GM19438 (cell line): Measurements from ENCODE around the gene GGT5.
"Not testable (repeated sequence)": the region's sequence is repeated elsewhere in the genome, so short reads cannot be mapped to it uniquely, and the experiment has no call there.

Source experiments
- ATAC-seq: cut with Tn5 transposase; IDR thresholded peaks from one replicate; pipeline ENCODE4 v1.9.1; 2021; ENCODE audit warnings: low read depth; ENCODE audit not compliant: unreplicated experiment

GGT5 gene, protein sequence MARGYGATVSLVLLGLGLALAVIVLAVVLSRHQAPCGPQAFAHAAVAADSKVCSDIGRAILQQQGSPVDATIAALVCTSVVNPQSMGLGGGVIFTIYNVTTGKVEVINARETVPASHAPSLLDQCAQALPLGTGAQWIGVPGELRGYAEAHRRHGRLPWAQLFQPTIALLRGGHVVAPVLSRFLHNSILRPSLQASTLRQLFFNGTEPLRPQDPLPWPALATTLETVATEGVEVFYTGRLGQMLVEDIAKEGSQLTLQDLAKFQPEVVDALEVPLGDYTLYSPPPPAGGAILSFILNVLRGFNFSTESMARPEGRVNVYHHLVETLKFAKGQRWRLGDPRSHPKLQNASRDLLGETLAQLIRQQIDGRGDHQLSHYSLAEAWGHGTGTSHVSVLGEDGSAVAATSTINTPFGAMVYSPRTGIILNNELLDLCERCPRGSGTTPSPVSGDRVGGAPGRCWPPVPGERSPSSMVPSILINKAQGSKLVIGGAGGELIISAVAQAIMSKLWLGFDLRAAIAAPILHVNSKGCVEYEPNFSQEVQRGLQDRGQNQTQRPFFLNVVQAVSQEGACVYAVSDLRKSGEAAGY

DNA sequence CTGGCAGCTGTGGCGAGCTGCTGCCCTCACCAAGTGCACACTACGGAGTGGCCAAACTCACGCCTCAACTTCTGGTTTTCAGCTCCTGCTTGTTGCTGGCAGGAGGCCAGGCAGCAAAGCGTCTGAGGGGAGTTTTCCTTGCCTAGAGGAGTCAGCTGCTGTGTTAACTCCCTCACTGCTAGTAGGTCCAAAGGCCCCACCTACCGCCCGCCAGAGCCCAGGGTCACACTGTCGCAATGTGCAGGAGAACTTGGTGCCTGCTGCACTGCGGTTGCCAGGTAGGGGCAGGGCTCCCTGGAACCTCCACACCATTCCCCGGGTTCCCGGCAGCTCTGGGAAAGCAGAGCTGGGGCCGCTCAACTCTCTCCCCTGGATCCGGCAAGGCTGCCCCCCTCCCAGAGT is at the start of gene GGT5:
GGT5 (minus strand) TSS at position 53 of the 402 bp plus-strand sequence. CDS start 357 bp downstream, outside the sequence.
- not testable (repeated sequence) for ATAC-seq

DNA sequence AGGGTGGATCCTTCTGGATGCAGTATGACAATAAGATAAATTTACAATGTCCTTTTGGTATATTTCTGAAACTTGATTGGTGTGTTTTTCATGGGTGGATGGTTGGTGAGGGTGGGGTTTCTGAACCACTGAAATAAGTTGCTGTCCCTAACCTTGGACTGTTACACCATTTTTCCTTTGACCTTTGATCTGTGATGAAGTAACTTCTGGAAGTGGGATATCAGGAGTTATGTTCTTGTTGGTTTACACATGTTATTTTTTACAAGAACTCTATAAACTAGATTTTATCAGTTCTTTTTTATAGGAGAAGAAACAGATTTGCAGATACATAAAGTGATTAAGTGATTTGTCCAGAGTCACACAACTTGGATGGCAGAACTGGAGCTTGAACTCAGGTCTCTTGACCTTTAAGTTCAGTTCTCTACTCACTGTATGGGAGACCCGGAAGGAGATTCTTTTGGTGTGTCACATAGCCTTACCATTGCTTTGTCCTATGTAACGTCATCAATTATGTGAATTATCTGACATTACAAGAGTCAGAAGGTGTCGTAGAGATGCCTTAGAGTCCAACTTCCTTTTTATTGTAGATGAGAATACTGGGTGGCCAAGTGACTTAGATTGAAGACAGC is 47.4 kb upstream of the GGT5 start:
- not testable (repeated sequence) for ATAC-seq

DNA sequence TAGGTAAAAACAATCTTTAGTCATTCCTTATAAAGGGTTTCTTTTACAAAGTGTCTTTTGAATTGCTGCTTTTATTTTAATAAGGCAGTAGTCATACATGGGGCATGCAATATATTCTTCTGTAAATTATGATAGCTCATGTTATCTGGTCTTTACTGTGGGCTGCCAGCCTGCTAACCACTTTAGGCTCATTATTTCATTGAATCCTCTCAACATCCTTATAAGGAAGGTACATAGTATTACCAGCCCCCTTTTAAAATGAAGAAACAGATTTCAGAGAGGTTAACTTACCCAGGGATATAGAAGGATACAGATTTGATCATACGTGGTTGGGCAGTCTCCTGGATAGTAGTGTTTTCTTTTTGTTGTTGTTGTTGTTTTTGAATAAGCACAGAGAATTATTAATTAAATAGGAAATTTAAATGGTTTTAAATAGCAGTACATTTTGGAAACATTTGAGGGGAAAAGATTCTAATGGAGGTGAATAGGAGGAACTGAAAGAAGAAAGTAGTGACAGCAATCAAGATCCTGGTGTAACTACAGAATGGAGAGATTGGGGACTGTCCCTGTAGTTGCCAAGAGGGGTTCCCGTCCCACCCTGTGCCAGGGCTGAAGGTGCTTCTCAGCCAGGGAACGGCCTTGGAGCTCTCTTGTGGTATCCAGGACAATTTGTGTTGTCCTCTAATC is 46.8 kb upstream of the GGT5 start:
- ATAC-seq, result no peak

DNA sequence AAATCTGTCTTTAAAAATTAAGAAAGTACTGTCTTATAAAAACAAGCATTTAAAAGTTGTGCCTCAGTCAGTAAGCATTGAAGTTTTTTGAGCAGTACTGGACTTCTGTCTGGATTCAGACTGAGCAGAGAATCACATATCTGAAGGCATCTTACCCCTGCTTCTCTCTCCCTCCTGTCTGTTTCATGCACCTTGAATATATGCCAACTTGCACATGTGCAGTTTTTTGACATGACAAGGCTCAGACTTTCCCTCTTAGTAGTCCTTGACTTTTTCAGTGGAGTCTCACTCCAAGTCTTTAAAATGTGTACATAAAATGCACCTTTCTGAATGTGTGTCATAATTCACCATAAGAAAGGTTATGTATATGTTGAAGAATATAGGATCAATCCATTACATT is 45.6 kb upstream of the GGT5 start:
- ATAC-seq, result no peak

DNA sequence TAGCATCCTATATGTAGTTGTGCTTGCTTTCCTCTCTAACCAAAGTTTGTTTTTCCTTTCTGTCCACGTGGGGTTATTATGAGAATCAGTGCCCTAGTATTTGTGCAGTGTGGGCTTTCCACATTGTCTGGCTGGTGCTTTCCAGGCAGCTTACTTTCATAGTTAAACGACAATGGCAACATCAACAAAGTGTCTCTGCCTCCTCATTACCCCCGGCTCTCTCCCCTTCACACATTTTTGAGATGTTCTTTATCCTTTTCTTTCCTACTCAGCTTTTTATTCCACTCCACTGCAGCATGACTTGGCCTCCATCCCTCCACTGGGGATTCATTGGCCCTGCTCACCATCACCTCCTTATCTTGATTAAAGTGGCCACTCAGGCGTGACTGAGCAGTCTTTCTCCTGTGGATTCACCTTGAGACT is 44.9 kb upstream of the GGT5 start:
- no peak for ATAC-seq

DNA sequence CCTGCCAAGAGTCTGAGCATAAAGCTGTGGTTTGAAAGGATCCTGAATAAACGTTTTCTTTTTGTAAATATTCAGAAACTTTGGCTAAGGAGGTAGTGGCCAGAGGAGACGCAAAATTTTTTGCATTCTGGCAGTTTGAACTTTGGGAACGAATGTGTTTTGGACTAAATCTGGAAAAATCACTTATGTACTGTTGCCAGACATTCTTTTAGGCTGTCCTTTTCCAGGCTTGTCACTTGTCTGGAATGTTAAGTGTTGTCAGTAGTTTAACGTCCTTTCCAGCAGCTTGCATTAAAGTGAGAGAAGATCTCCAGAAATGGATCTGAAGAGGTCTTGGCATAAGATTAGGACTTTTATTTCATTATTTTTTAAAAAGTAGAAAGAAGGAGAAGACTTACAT is 44.2 kb upstream of the GGT5 start:
- no peak for ATAC-seq

DNA sequence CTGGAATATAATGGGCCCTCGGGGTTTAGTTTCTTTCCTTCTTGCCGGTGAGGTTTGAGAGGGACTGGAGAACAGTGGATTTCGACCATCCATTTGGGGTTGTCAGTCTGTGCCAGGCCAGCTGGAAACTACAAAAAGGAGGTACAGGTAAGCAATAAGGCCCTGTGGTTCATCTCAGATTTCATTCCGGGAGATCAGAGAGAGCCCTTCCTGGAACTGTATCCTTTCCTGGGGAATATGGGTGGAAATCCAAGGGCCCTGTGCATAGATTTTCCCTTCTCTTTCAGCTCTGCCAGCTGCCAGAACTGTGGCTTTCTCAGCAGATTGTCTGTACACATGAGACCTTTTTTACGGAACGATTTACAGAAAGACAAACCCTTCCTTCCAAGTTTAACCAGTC is 42.9 kb upstream of the GGT5 start:
- not testable (repeated sequence) for ATAC-seq

DNA sequence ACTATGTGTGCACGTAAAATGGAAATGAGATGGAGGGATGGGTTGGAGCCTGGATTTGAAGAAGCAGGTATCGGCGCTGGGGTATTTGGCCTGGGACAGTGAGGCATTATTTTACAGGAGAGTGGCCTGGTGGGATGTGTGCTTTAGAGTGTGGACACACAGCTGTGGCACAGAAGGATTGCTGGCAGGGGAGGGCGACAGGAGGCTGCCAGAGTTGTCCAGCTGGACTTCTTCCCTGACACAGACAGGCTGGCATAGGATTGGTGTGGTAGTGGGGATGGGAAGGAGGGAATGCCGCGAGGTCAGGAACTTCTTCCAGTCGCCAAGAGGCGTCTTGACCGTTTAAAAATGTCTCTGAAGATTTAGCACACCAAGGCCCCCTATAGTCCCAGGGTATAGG is 42.3 kb upstream of the GGT5 start:
- ATAC-seq, result not testable (repeated sequence)

DNA sequence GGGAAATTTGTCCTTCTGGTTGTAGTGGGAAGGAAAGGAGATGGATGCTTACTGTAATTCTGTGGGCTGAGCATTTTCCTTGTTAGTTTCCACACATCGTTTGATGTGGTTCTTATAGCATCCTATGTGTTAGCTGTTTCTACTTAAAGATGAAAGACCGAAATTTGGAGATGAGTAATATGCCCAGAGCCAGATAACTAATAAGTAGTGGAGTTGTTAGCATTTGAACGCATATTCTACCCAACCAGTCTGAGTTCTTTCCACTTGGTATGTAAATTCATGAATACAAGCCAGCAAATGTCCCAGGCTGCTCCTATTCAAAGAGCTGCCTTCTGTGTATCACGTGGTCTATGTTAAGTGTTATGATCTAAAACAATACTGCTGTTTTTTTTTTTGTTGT is 40.4 kb upstream of the GGT5 start:
- ATAC-seq, result no peak

DNA sequence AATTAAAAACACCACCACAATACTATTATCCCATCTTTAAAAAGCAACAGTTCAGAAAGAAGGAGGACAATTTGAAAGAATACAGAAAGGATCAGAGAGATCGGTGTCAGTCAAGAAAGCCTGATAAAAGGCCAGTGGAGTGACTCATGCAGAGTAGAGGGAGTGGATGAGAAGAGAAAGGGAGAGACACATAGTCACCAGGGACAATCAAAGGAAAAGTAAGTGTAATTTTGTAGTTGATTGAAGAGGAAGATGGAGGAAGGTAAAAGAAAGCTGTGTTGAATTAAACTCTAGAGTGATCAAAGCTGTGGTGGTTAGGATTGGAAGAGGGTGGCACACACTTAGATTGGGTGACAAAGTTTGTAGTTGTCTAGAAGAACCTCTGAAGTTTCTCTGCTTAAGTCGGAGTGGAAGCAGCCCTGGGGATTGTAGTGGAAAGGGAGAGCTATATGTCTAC is 39.9 kb upstream of the GGT5 start:
- no peak for ATAC-seq

DNA sequence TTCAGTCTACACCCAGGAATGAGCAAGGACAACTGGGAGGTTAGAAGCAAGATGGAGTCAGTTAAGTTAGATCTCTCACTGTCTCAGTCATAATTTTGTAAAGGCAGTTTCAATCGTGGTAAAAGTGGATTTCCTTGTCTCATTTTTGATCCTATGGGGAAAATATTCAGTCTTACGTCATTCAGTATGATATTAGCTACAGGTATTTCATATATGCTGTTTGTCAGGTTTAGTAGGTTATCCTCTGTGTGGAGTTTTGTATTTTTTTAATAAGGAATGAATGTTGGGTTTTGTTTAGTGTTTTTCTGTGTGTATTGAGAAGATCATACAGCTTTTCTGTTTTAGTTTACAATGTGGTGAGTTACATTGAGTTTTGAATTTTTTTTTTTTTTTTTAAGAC is 37.5 kb upstream of the GGT5 start:
- no peak for ATAC-seq

DNA sequence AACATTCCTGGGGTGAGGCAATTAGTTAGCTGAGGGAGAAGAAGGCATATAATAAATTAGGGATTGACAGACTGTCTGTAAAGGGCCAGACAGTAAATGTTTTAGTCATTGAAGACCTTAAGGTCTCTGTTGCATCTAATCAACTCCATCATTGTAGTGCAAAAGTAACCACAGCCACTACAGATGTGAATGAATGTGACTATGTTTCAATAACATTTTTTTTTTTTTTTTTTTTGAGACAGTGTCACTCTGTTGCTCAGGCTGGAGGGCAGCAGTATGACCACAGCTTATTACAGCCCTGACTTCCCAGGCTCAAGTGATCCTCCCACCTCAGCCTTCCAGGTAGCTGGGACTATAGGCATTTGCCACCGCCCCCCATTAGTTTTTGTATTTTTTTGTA is 35.5 kb upstream of the GGT5 start:
- not testable (repeated sequence) for ATAC-seq

DNA sequence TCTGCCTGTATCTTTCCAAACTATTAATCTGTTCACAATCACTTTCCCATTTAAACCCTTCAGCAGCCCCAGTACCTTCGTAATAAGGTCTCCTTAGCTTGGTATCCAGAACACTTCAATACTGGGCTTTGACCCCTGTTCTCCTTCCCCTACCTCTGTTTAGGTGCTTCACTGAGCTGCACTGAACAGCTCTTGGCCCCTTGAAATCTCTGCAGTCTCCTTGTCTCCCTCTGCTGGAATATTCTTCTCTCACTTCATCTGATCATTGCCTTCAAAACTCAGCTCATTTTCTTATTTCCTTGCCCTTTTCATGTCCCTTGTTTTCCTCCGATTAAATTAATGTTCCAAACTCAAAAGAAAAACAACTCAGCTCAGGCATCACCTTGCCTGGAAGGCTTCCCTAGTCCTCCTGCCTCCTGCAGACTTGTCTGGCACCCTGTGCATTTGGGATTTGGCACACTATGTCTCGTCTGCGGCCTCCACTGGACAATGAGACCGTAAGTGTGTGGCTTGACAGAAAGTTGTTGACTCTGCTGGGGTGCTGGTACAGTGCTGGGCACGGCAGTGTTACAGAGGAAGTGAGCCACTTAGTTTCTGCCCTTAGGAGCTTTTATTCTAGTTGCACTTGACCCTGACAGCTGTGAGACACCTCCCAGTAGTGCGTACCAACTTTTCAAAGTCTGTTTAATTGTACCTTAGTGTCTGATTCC is 30.0 kb upstream of the GGT5 start:
- ATAC-seq, result not testable (repeated sequence)

DNA sequence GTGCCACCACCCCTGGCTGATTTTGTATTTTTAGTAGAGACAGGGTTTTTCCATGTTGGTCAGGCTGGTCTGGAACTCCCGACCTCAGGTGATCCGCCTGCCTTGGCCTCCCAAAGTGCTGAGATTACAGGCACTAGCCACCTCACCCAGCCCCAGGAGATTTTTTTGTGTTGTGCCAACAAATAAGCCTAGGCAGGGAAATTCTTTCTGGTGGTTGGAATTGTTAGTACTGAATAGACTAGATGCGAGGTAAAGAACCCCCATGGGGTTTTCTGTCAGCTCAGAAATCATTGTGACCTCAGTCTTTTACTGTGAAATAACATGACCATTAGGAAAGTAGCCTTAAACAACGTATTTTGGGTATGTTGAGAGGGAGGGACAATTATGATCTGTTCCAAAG is 29.0 kb upstream of the GGT5 start:
- ATAC-seq, result not testable (repeated sequence)

DNA sequence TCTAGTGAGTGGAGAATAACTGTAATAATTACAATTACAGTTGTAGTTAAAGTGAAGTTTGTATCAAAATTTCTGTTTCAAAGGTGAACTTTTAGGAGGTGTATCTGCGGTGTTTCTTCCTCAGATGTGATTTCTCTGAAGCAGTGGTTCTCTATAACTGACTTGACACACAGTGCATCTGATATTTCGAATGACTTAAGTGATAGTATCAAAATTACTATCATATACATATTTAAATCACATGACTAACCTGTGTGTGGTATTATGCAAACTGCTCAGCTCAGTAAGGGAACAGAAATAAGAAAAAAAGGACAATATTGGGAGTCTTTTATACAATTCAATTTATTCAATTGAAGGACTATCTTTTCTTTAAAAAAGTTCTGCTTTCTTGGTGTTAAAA is 28.1 kb upstream of the GGT5 start:
- not testable (repeated sequence) for ATAC-seq

DNA sequence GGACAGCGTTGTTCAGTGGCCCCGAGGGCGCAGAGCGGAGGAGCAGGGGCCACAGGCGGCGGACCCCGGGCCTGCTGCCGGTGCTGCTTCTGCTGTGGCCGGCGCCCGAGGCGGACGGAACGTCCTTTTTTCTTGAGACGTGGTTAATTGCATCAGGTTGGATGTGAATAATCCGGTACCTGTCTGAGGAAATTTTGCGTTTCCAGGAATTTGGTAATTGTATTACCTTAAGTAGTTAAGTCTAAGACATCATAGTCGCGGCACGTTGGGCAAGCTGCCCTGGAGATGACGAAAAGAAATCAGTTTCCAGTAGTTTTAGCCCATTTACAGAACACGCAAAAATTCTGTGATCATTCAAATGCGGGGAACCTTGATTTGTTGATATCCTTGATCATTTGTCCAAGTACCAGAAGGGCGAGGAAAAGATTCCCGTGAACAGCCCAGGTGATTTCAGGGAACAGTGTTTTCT is 26.5 kb upstream of the GGT5 start:
- no peak for ATAC-seq

DNA sequence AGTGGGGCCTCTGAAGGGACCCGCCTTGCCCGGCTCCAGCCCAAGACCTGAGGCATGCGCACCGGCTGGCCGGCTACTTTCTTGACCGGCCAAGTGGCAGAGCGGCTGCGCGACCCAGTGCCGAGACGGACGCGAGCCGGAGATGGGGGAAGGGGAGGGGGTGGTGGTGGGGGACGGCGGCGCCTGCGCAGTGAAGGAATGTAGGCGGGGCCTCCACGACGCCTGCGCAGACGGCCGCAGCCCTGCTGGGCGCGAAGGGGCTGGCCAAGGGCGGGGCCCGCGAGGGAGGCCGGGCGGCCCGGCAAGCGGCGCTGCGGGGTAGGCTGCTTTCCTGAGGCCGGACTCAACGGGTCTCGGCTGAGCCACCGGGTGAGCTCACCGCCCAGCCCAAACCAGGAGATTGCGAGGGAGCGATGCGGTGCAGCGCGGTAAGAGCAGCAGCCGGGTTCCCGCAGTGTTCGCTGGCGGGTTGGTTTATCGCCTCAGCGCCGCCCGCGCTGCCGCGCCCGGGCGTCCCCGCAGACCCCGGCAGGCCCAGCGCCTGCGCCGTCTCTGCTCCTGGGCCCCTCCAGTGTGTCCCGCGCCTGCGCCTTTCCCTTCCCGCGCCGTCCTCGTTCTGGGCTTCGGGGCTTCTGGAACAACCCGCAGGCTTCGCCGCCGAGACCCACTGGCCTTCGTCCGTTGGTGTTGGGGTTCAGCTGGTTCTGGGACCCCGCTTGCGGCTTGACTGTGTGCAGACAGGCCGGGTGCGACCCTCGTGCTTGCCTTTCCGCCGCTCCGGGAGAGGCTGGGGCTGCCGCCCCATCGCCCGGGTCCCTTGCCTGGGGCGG is 25.9 kb upstream of the GGT5 start, which contains the start of gene SPECC1L:
SPECC1L (plus strand) TSS at position 276 of the 830 bp plus-strand sequence. CDS start 31,401 bp downstream, outside the sequence.
- ATAC-seq, result peak; percentile 81

DNA sequence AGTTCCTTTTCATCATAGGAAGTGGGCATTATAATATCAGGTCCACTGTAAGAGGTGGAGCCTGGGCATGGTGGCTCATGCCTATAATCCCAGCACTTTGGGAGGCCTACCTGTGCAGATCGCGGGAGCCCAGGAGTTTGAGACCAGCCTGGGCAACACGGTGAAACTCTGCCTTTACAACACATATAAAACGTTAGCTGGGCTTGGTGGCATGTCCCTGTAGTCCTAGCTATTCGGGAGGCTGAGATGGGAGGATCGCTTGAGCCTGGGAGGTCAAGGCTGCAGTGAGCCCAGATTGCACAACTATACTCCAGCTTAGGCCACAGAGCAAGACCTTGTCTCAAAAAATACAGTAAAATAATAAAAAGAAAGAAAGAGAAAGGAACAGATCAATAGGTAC is 21.6 kb upstream of the GGT5 start:
- not testable (repeated sequence) for ATAC-seq

DNA sequence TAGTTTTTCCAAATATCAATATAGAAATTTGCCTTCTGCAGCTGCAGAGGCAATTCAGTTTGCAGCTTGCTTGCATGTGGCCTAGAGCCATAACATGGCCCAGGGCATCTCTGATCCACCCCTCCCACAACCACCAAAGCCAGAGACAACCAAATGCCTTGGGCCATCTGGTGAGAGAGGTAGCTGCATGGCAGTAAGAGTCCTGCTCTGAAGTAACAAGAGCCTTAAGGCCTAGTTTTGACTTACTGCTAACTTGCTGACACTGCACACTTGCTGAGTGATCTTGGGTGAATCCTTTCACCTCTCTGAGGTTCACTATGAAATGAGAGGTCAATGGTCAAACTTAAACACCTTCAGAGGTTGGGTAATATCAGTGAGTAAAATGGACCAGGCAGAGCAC is 20.9 kb upstream of the GGT5 start:
- no peak for ATAC-seq
